Measurements from ENCODE around the gene ACO1.

The ACO1 gene

GRCh38 chr9:32441678-32442077, 57.2 kb downstream of the ACO1 start:
- H3K36me3 ChIP-seq (ENCODE audit: control insufficient read depth, insufficient read depth, low read length): peaks cover 46% of the 10 kb centered on the region
- H3K4me1 ChIP-seq (ENCODE audit: control insufficient read depth, insufficient read depth, low read length, poor library complexity, severe bottlenecking): no peaks in the 10 kb centered on the region
- no peak overlapping the region for H3K27ac ChIP-seq (ENCODE audit: low read depth, low read length, severe bottlenecking)
- H3K9me3 ChIP-seq (ENCODE audit: control insufficient read depth, low read length): no peaks in the 10 kb centered on the region
- H3K4me3 ChIP-seq (ENCODE audit: extremely low read depth, insufficient read depth, low read length, poor library complexity, severe bottlenecking): no peak overlapping the region
- 83 to 87% methylated on average over 3 of the region's 5 CpGs for WGBS, 2 experiments (ENCODE audit: insufficient coverage in 2 of 2)

- Histone ChIP-seq H3K4me1 (ENCODE audit: control insufficient read depth, insufficient read depth, low read length, poor library complexity, severe bottlenecking) (no peaks in the 10 kb centered on the region), H3K9me3 (ENCODE audit: control insufficient read depth, low read length) (no peaks in the 10 kb centered on the region), H3K27ac (ENCODE audit: low read depth, low read length, severe bottlenecking) (no peak overlapping the region), H3K36me3 (ENCODE audit: control insufficient read depth, insufficient read depth, low read length) (peaks cover 40% of the 10 kb centered on the region), H3K4me3 (ENCODE audit: extremely low read depth, insufficient read depth, low read length, poor library complexity, severe bottlenecking) (no peak overlapping the region)
Observed at GRCh38 chr9:32442433-32442832, 58.0 kb downstream of the ACO1 start.

GRCh38 chr9:32449969-32450368, 65.5 kb downstream of the ACO1 start:
- WGBS, 2 experiments (ENCODE audit: insufficient coverage in 2 of 2): 93 to 96% methylated on average over 5 to 6 of the region's 6 CpGs
- H3K36me3 ChIP-seq (ENCODE audit: control insufficient read depth, insufficient read depth, low read length): peaks cover 43% of the 10 kb centered on the region
- no peaks in the 10 kb centered on the region for H3K4me1 ChIP-seq (ENCODE audit: control insufficient read depth, insufficient read depth, low read length, poor library complexity, severe bottlenecking)
- H3K9me3 ChIP-seq (ENCODE audit: control insufficient read depth, low read length): no peaks in the 10 kb centered on the region
- no peak overlapping the region for H3K27ac ChIP-seq (ENCODE audit: low read depth, low read length, severe bottlenecking)
- H3K4me3 ChIP-seq (ENCODE audit: extremely low read depth, insufficient read depth, low read length, poor library complexity, severe bottlenecking): no peak overlapping the region

- H3K27ac ChIP-seq (ENCODE audit: low read depth, low read length, severe bottlenecking): no peak overlapping the region
- no peaks in the 10 kb centered on the region for H3K9me3 ChIP-seq (ENCODE audit: control insufficient read depth, low read length)
- H3K4me1 ChIP-seq (ENCODE audit: control insufficient read depth, insufficient read depth, low read length, poor library complexity, severe bottlenecking): no peaks in the 10 kb centered on the region
- no peak overlapping the region for H3K4me3 ChIP-seq (ENCODE audit: extremely low read depth, insufficient read depth, low read length, poor library complexity, severe bottlenecking)
- 92 to 100% methylated on average over 1 of the region's 1 CpG for WGBS, 2 experiments (ENCODE audit: insufficient coverage in 2 of 2)
- H3K36me3 ChIP-seq (ENCODE audit: control insufficient read depth, insufficient read depth, low read length): peaks cover 39% of the 10 kb centered on the region
Observed at GRCh38 chr9:32454280-32454679, 69.8 kb downstream of the ACO1 start.

GRCh38 chr9:32455738-32456137, 71.3 kb downstream of the ACO1 start:
- H3K36me3 ChIP-seq (ENCODE audit: control insufficient read depth, insufficient read depth, low read length): peaks cover 25% of the 10 kb centered on the region
- H3K4me1 ChIP-seq (ENCODE audit: control insufficient read depth, insufficient read depth, low read length, poor library complexity, severe bottlenecking): no peaks in the 10 kb centered on the region
- H3K27ac ChIP-seq (ENCODE audit: low read depth, low read length, severe bottlenecking): no peak overlapping the region
- no peaks in the 10 kb centered on the region for H3K9me3 ChIP-seq (ENCODE audit: control insufficient read depth, low read length)
- H3K4me3 ChIP-seq (ENCODE audit: extremely low read depth, insufficient read depth, low read length, poor library complexity, severe bottlenecking): no peak overlapping the region
- WGBS, 2 experiments (ENCODE audit: insufficient coverage in 2 of 2): 71 to 93% methylated on average over 3 to 5 of the region's 5 CpGs

- H3K9me3 ChIP-seq (ENCODE audit: control insufficient read depth, low read length): no peaks in the 10 kb centered on the region
- no peak overlapping the region for H3K4me3 ChIP-seq (ENCODE audit: extremely low read depth, insufficient read depth, low read length, poor library complexity, severe bottlenecking)
- 83% methylated on average over 1 of the region's 1 CpG; no CpG with 5 or more reads in 1 of the 2 experiments for WGBS, 2 experiments (ENCODE audit: insufficient coverage in 2 of 2)
- H3K36me3 ChIP-seq (ENCODE audit: control insufficient read depth, insufficient read depth, low read length): peaks cover 16% of the 10 kb centered on the region
- H3K4me1 ChIP-seq (ENCODE audit: control insufficient read depth, insufficient read depth, low read length, poor library complexity, severe bottlenecking): no peaks in the 10 kb centered on the region
- no peak overlapping the region for H3K27ac ChIP-seq (ENCODE audit: low read depth, low read length, severe bottlenecking)
Observed at GRCh38 chr9:32456564-32456963, 72.1 kb downstream of the ACO1 start.

- no peaks in the 10 kb centered on the region for H3K36me3 ChIP-seq (ENCODE audit: control insufficient read depth, insufficient read depth, low read length)
- no peaks in the 10 kb centered on the region for H3K9me3 ChIP-seq (ENCODE audit: control insufficient read depth, low read length)
- no peak overlapping the region for H3K4me3 ChIP-seq (ENCODE audit: extremely low read depth, insufficient read depth, low read length, poor library complexity, severe bottlenecking)
- 83 to 88% methylated on average over 1 to 4 of the region's 5 CpGs for WGBS, 2 experiments (ENCODE audit: insufficient coverage in 2 of 2)
- H3K4me1 ChIP-seq (ENCODE audit: control insufficient read depth, insufficient read depth, low read length, poor library complexity, severe bottlenecking): no peaks in the 10 kb centered on the region
- no peak overlapping the region for H3K27ac ChIP-seq (ENCODE audit: low read depth, low read length, severe bottlenecking)
Observed at GRCh38 chr9:32463500-32464293, 79.3 kb downstream of the ACO1 start.

GRCh38 chr9:32468740-32469139, 84.3 kb downstream of the ACO1 start:
- Histone ChIP-seq H3K9me3 (ENCODE audit: control insufficient read depth, low read length) (no peaks in the 10 kb centered on the region), H3K4me3 (ENCODE audit: extremely low read depth, insufficient read depth, low read length, poor library complexity, severe bottlenecking) (no peak overlapping the region), H3K36me3 (ENCODE audit: control insufficient read depth, insufficient read depth, low read length) (no peaks in the 10 kb centered on the region), H3K27ac (ENCODE audit: low read depth, low read length, severe bottlenecking) (no peak overlapping the region), H3K4me1 (ENCODE audit: control insufficient read depth, insufficient read depth, low read length, poor library complexity, severe bottlenecking) (no peaks in the 10 kb centered on the region)
- 100% methylated on average over 1 of the region's 1 CpG; no CpG with 5 or more reads in 1 of the 2 experiments for WGBS, 2 experiments (ENCODE audit: insufficient coverage in 2 of 2)

GRCh38 chr9:32472344-32472743, 87.9 kb downstream of the ACO1 start:
- H3K4me1 ChIP-seq (ENCODE audit: control insufficient read depth, insufficient read depth, low read length, poor library complexity, severe bottlenecking): no peaks in the 10 kb centered on the region
- no peaks in the 10 kb centered on the region for H3K9me3 ChIP-seq (ENCODE audit: control insufficient read depth, low read length)
- no peak overlapping the region for H3K27ac ChIP-seq (ENCODE audit: low read depth, low read length, severe bottlenecking)
- 85 to 95% methylated on average over 2 of the region's 3 CpGs for WGBS, 2 experiments (ENCODE audit: insufficient coverage in 2 of 2)
- H3K36me3 ChIP-seq (ENCODE audit: control insufficient read depth, insufficient read depth, low read length): no peaks in the 10 kb centered on the region
- no peak overlapping the region for H3K4me3 ChIP-seq (ENCODE audit: extremely low read depth, insufficient read depth, low read length, poor library complexity, severe bottlenecking)

GRCh38 chr9:32483343-32483742, 98.9 kb downstream of the ACO1 start:
- Histone ChIP-seq H3K36me3 (ENCODE audit: control insufficient read depth, insufficient read depth, low read length) (peaks cover 7% of the 10 kb centered on the region), H3K4me3 (ENCODE audit: extremely low read depth, insufficient read depth, low read length, poor library complexity, severe bottlenecking) (no peak overlapping the region), H3K4me1 (ENCODE audit: control insufficient read depth, insufficient read depth, low read length, poor library complexity, severe bottlenecking) (no peaks in the 10 kb centered on the region), H3K9me3 (ENCODE audit: control insufficient read depth, low read length) (no peaks in the 10 kb centered on the region), H3K27ac (ENCODE audit: low read depth, low read length, severe bottlenecking) (no peak overlapping the region)
- WGBS, 2 experiments (ENCODE audit: insufficient coverage in 2 of 2): 60 to 80% methylated on average over 1 to 2 of the region's 4 CpGs

- Histone ChIP-seq H3K27ac (ENCODE audit: low read depth, low read length, severe bottlenecking) (no peak overlapping the region), H3K4me3 (ENCODE audit: extremely low read depth, insufficient read depth, low read length, poor library complexity, severe bottlenecking) (no peak overlapping the region), H3K4me1 (ENCODE audit: control insufficient read depth, insufficient read depth, low read length, poor library complexity, severe bottlenecking) (no peaks in the 10 kb centered on the region), H3K36me3 (ENCODE audit: control insufficient read depth, insufficient read depth, low read length) (peaks cover 7% of the 10 kb centered on the region), H3K9me3 (ENCODE audit: control insufficient read depth, low read length) (no peaks in the 10 kb centered on the region)
- 100% methylated on average over 1 to 2 of the region's 2 CpGs for WGBS, 2 experiments (ENCODE audit: insufficient coverage in 2 of 2)
Observed at GRCh38 chr9:32486839-32487562, 102.6 kb downstream of the ACO1 start.
